Natural killer cell (primary cell): ENCODE results near the gene TMC8. TPM values are rescaled to one million over a fixed set of nuclear protein-coding genes. Genes with fewer than 3 reads are reported as not detected.

Experiments
- ATAC-seq, 3 donors: fragments of 150-1000 bp in 2 of 3; fragments of 200-7000 bp in 1 of 3; cut with Tn5 transposase; 1 replicate in 1 of 3; 2 replicates in 2 of 3; pipeline ENCODE4 v1.10.0; 2021; ENCODE audit warnings: mild to moderate bottlenecking in 2 of 3, moderate library complexity in 2 of 3
- DNase-seq, 2 donors: peaks; one replicate each; pipeline versions ENCODE4 v3.0.0 to v3.0.0-alpha.2; 2013 to 2021; ENCODE audit warnings: mixed read lengths in 1 of 2
- H3K27ac ChIP-seq: one replicate; pipeline ENCODE4 v1.5.1; 2013; ENCODE audit warnings: mild to moderate bottlenecking, low read length
- H3K27me3 ChIP-seq: one replicate; pipeline ENCODE4 v1.6.1; 2013; ENCODE audit warnings: low read length; ENCODE audit not compliant: control insufficient read depth, insufficient read depth
- H3K36me3 ChIP-seq: one replicate; pipeline ENCODE4 v1.6.1; 2013; ENCODE audit warnings: low read length; ENCODE audit not compliant: control insufficient read depth, insufficient read depth
- H3K4me1 ChIP-seq: one replicate; pipeline ENCODE4 v1.6.1; 2013; ENCODE audit warnings: low read length; ENCODE audit not compliant: control insufficient read depth, insufficient read depth
- H3K4me3 ChIP-seq: one replicate; pipeline ENCODE4 v1.5.1; 2013; ENCODE audit warnings: low read length
- H3K9me3 ChIP-seq: one replicate; pipeline ENCODE4 v1.6.1; 2013; ENCODE audit warnings: low read length; ENCODE audit not compliant: control insufficient read depth, insufficient read depth
- H3K27ac Mint-ChIP-seq, 2 donors: one replicate each; pipeline ENCODE4 v1.8.0; 2022; ENCODE audit warnings: mild to moderate bottlenecking in 2 of 2, mixed read lengths in 2 of 2, moderate library complexity in 1 of 2
- H3K27me3 Mint-ChIP-seq, 2 donors: one replicate each; pipeline ENCODE4 v1.8.0; 2022; ENCODE audit warnings: low read depth in 2 of 2, mixed read lengths in 2 of 2
- H3K36me3 Mint-ChIP-seq: one replicate; pipeline ENCODE4 v1.8.0; 2022; ENCODE audit warnings: mixed read lengths
- H3K4me1 Mint-ChIP-seq, 2 donors: one replicate each; pipeline ENCODE4 v1.8.0; 2022; ENCODE audit warnings: mixed read lengths in 2 of 2
- H3K4me3 Mint-ChIP-seq: one replicate; pipeline ENCODE4 v1.8.0; 2022; ENCODE audit warnings: mild to moderate bottlenecking, moderate library complexity, mixed read lengths
- H3K9me3 Mint-ChIP-seq, 2 donors: one replicate each; pipeline ENCODE4 v1.8.0; 2022; ENCODE audit warnings: mixed read lengths in 2 of 2
- CTCF ChIP-seq: fragments of 200-600 bp; IDR thresholded peaks from one replicate; pipeline ENCODE4 v1.8.0; 2022; ENCODE audit warnings: antibody characterized with exemption
- WGBS: methylation state at CpG from one replicate; pipeline ENCODE4 v1.1.7; 2013; ENCODE audit warnings: missing lambda C conversion rate; ENCODE audit not compliant: insufficient coverage; 5-methylcytosine and 5-hydroxymethylcytosine counted together
- intact Hi-C: fragments of 100-400 bp; cut with micrococcal nuclease; formaldehyde crosslinking; loops from one replicate; pipeline ENCODE4 v1.14.2; 2022
- total RNA-seq, 4 donors: library from RNA; stranded (reverse); fragments of 120-200 nt in 1 of 4; gene quantifications; one replicate each; pipeline versions ENCODE4 v1.2.3 to v1.2.4, GENCODE V29; 2013 to 2022

The TMC8 gene
- total RNA-seq, 3 donors from 2014 or later (not counting 1 experiment from before 2014, with no cell fraction given): 401 to 551 (median 435) TPM

GRCh38 chr17:78086740-78087139, 43.8 kb upstream of the TMC8 start:
- TF ChIP-seq CTCF: no peak
- H3K27ac ChIP-seq: no peak overlapping the region
- H3K4me1 ChIP-seq: no peaks in the 10 kb centered on the region
- DNase-seq (no peak), ATAC-seq (no peak)
- Mint-ChIP-seq H3K9me3 (no peaks in the 10 kb centered on the region), H3K36me3 (peaks cover 21% of the 10 kb centered on the region), H3K4me1 (no peaks in the 10 kb centered on the region), H3K27ac (no peak overlapping the region), H3K27me3 (no peaks in the 10 kb centered on the region), H3K4me3 (no peak overlapping the region)
- H3K4me3 ChIP-seq: no peak overlapping the region
- intact Hi-C loops: no loop called here
- H3K27me3 ChIP-seq: no peaks in the 10 kb centered on the region
- H3K36me3 ChIP-seq: peaks cover 65% of the 10 kb centered on the region
- 96% methylated on average over 13 of the region's 13 CpGs for WGBS
- H3K9me3 ChIP-seq: no peaks in the 10 kb centered on the region

GRCh38 chr17:78088529-78088928, 42.0 kb upstream of the TMC8 start:
- 93% methylated on average over 1 of the region's 1 CpG for WGBS
- Mint-ChIP-seq H3K4me1 (no peaks in the 10 kb centered on the region), H3K27ac (peak overlapping the region; percentile 3 to 24), H3K27me3 (no peaks in the 10 kb centered on the region), H3K4me3 (no peak overlapping the region), H3K9me3 (no peaks in the 10 kb centered on the region), H3K36me3 (peaks cover 28% of the 10 kb centered on the region)
- intact Hi-C loops: no loop called here
- Histone ChIP-seq H3K9me3 (no peaks in the 10 kb centered on the region), H3K4me1 (no peaks in the 10 kb centered on the region), H3K27me3 (no peaks in the 10 kb centered on the region), H3K4me3 (no peak overlapping the region), H3K27ac (no peak overlapping the region), H3K36me3 (peaks cover 73% of the 10 kb centered on the region)
- no peak for ATAC-seq
- TF ChIP-seq CTCF: no peak
- no peak for DNase-seq

- no peak for TF ChIP-seq CTCF
- Mint-ChIP-seq H3K4me3 (no peak overlapping the region), H3K27ac (no peak overlapping the region), H3K4me1 (no peaks in the 10 kb centered on the region), H3K27me3 (no peaks in the 10 kb centered on the region), H3K9me3 (no peaks in the 10 kb centered on the region), H3K36me3 (peaks cover 28% of the 10 kb centered on the region)
- H3K27me3 ChIP-seq: no peaks in the 10 kb centered on the region
- DNase-seq (no peak), ATAC-seq (no peak)
- H3K4me1 ChIP-seq: no peaks in the 10 kb centered on the region
- no peaks in the 10 kb centered on the region for H3K9me3 ChIP-seq
- WGBS: 84% methylated on average over 7 of the region's 7 CpGs
- H3K4me3 ChIP-seq: no peak overlapping the region
- no peak overlapping the region for H3K27ac ChIP-seq
- intact Hi-C loops: no loop called here
- peaks cover 77% of the 10 kb centered on the region for H3K36me3 ChIP-seq
These were observed 40.8 kb upstream of the TMC8 start for GRCh38 chr17:78089576-78090281.

GRCh38 chr17:78092794-78093324, 37.7 kb upstream of the TMC8 start:
- no peak for DNase-seq
- H3K9me3 Mint-ChIP-seq: no peaks in the 10 kb centered on the region
- H3K27ac Mint-ChIP-seq: no peak overlapping the region
- Histone ChIP-seq H3K4me3 (no peak overlapping the region), H3K9me3 (no peaks in the 10 kb centered on the region), H3K27me3 (no peaks in the 10 kb centered on the region), H3K27ac (no peak overlapping the region), H3K36me3 (peaks cover 85% of the 10 kb centered on the region), H3K4me1 (no peaks in the 10 kb centered on the region)
- TF ChIP-seq CTCF: no peak
- intact Hi-C loops: no loop called here
- 97% methylated on average over 6 of the region's 6 CpGs for WGBS
- no peak overlapping the region for H3K4me3 Mint-ChIP-seq
- H3K27me3 Mint-ChIP-seq: no peaks in the 10 kb centered on the region
- ATAC-seq: no peak
- H3K4me1 Mint-ChIP-seq: no peaks in the 10 kb centered on the region
- H3K36me3 Mint-ChIP-seq: peaks cover 22% of the 10 kb centered on the region
